Measurements from ENCODE around the gene GJA5.

Gene GJA5

GRCh38 chr1:147748676-147749350 is 11.6 kb downstream of the GJA5 start:
- ChIA-PET POLR2A (no interaction called here), CTCF (interaction anchor here (1.2 to 1.6 kb wide), 2 partner anchors 9 to 28 kb away, joined by 3 to 4 read pairs; no protein-coding TSS in a partner anchor)
- TF ChIP-seq CTCF (IDR thresholded peaks at IDR 0.05; ENCODE audit: control extremely low read depth, extremely low read depth, low read depth, missing control alignments) = no peak
- no peak for DNase-seq (ENCODE audit: extremely low spot score)

GRCh38 chr1:147747966-147748365 is 12.4 kb downstream of the GJA5 start:
- TF ChIP-seq CTCF (IDR thresholded peaks at IDR 0.05; ENCODE audit: control extremely low read depth, extremely low read depth, low read depth, missing control alignments) = no peak
- CTCF ChIA-PET = interaction anchor here (1.0 to 1.6 kb wide), 3 partner anchors 8 to 144 kb away, joined by 3 to 4 read pairs (median 3); no protein-coding TSS in a partner anchor
- DNase-seq (ENCODE audit: extremely low spot score) = no peak
- POLR2A ChIA-PET = no interaction called here

- ChIA-PET CTCF (interaction anchor here (1.3 kb wide), 1 partner anchor 147 kb away, joined by 3 read pairs; no protein-coding TSS in a partner anchor), POLR2A (no interaction called here)
- no peak for TF ChIP-seq CTCF (IDR thresholded peaks at IDR 0.05; ENCODE audit: control extremely low read depth, extremely low read depth, low read depth, missing control alignments)
- DNase-seq (ENCODE audit: extremely low spot score) = no peak
These were observed 15.1 kb downstream of the GJA5 start for GRCh38 chr1:147745271-147745670.

GRCh38 chr1:147741065-147741464 is 19.3 kb downstream of the GJA5 start:
- CTCF ChIA-PET = no interaction called here
- TF ChIP-seq CTCF (IDR thresholded peaks at IDR 0.05; ENCODE audit: control extremely low read depth, extremely low read depth, low read depth, missing control alignments) = no peak
- DNase-seq (ENCODE audit: extremely low spot score) = no peak
- POLR2A ChIA-PET = no interaction called here

- ChIA-PET CTCF (interaction anchor here (1.6 kb wide), 1 partner anchor 8 kb away, joined by 4 read pairs; no protein-coding TSS in a partner anchor), POLR2A (no interaction called here)
- TF ChIP-seq CTCF (IDR thresholded peaks at IDR 0.05; ENCODE audit: control extremely low read depth, extremely low read depth, low read depth, missing control alignments) = no peak
- no peak for DNase-seq (ENCODE audit: extremely low spot score)
These were observed 20.0 kb downstream of the GJA5 start for GRCh38 chr1:147740391-147740790.

- DNase-seq (ENCODE audit: extremely low spot score) = no peak
- ChIA-PET POLR2A (no interaction called here), CTCF (interaction anchor here (1.6 kb wide), 1 partner anchor 9 kb away, joined by 4 read pairs; no protein-coding TSS in a partner anchor)
- TF ChIP-seq CTCF (IDR thresholded peaks at IDR 0.05; ENCODE audit: control extremely low read depth, extremely low read depth, low read depth, missing control alignments) = no peak
These were observed 21.5 kb downstream of the GJA5 start for GRCh38 chr1:147738739-147739476.

Data from GM10248 (cell line).